ENCODE measurements around the gene SCAF11. TPM values are rescaled to one million over a fixed set of nuclear protein-coding genes. Genes with fewer than 3 reads are reported as not detected.
A peak's percentile ranks its signal among the peaks of the same experiment; 100 is the strongest.
"Not testable (repeated sequence)": the region's sequence is repeated elsewhere in the genome, so short reads cannot be mapped to it uniquely, and the experiment has no call there.

The SCAF11 gene
- polyA plus RNA-seq = 100 to 1,000 TPM in 1 of 3 donors, 10 to 100 TPM in 2; 59.5 to 111 (median 61.1) TPM

DNA sequence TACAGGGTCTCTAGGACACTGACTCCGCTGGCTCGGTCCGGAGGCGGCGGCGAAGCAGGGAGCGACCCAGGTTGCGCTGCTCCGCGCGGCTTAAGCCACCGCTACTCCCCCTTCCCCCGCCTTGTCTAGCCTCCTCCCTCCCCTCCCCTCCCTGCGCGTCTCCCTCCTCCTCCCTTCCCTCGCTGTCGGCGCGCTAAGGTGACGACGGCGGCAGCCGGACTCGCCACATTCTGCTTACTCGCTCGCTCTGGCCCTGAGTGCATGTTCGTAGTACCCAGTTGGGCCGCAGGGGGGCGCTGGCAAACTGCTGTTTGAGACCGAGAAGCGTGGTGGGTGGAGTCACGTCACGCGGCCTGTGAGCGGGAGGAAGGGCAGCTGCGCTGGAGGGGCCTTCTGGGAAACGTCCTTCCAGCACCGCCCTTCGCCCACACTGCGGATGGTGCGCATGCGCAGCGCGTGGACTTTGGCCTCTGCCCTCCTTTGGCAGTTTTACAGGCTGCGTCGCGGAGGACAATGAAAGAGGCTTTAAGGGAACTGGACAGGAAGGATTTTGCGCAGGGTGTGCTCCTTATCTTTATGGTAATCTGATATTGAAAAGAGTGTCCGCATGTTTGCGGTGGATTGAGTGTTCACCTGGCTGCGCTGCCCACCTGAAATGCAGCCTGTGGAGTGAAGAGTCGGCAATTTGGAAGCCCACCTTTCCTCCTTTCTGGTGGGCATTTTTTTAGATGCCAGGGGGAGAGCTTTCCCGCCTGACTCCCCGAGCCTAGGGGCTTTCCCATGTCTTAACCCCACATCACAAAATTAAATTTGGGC lies at the start of gene SCAF11:
Gene SCAF11 (minus strand): TSS at position 107 of the 816 bp plus-strand sequence. CDS start 26,407 bp downstream, outside the sequence.
- peaks cover 52 to 60% of the 10 kb centered on the region in 2 donors for H3K4me1 Mint-ChIP-seq
- peak within 1 kb of the TSS; percentile 94 to 100 (median 98) for H3K4me3 Mint-ChIP-seq
- DNase-seq = peak; percentile 100
- no peaks in the 10 kb centered on the region for H3K9me3 Mint-ChIP-seq
- H3K27me3 Mint-ChIP-seq (ENCODE audit: low read depth in 3 of 3) = peaks cover 19 to 27% (median 25%) of the 10 kb centered on the region in 3 donors
- H3K27ac Mint-ChIP-seq = peak within 1 kb of the TSS; percentile 98 to 100 (median 100)
- peaks cover 0 to 3% (median 0%) of the 10 kb centered on the region in 3 donors for H3K36me3 Mint-ChIP-seq

- H3K4me3 Mint-ChIP-seq, H3K4me1 Mint-ChIP-seq, H3K36me3 Mint-ChIP-seq, H3K27ac Mint-ChIP-seq, DNase-seq: not testable (repeated sequence)
- Mint-ChIP-seq H3K9me3 (peaks cover 0 to 11% (median 4%) of the 10 kb centered on the region in 6 donors), H3K27me3 (ENCODE audit: low read depth in 3 of 3) (peaks cover 5 to 18% (median 10%) of the 10 kb centered on the region in 3 donors)
Observed at GRCh38 chr12:46037066-46037465, 46.7 kb upstream of the SCAF11 start.

DNA sequence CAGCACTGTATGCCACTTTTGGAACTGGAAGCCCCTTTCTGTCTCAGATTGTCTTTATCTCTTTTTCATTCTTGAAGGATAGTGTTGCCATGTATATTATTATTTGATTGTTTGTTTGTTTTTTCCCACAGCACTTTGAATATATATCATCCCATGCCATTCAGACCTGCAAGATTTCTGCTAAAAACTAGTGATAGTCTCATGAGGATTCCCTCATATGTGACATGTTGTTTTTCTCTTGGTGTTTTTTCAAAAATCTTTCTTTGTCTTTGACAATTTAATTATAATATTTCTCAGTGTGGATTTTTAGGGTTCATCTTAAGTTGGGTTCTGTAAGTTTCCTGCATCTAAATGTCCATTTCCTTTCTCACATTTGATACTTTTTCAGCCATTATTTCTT lies 36.8 kb upstream of the SCAF11 start:
- Mint-ChIP-seq H3K27me3 (ENCODE audit: low read depth in 3 of 3) (peaks cover 2 to 23% (median 12%) of the 10 kb centered on the region in 3 donors), H3K9me3 (peaks cover 36 to 71% (median 49%) of the 10 kb centered on the region in 6 donors), H3K4me3 (no peak overlapping the region), H3K36me3 (peaks cover 7 to 27% (median 22%) of the 10 kb centered on the region in 3 donors), H3K27ac (no peak overlapping the region), H3K4me1 (no peaks in the 10 kb centered on the region)
- DNase-seq = no peak

GRCh38 chr12:46024099-46024498 lies 33.7 kb upstream of the SCAF11 start:
- H3K4me1 Mint-ChIP-seq = no peaks in the 10 kb centered on the region
- H3K27me3 Mint-ChIP-seq (ENCODE audit: low read depth in 3 of 3) = peaks cover 10 to 37% (median 12%) of the 10 kb centered on the region in 3 donors
- no peak overlapping the region for H3K4me3 Mint-ChIP-seq
- H3K36me3 Mint-ChIP-seq = peaks cover 7 to 33% (median 27%) of the 10 kb centered on the region in 3 donors
- H3K9me3 Mint-ChIP-seq = peaks cover 35 to 81% (median 59%) of the 10 kb centered on the region in 6 donors
- no peak for DNase-seq
- no peak overlapping the region for H3K27ac Mint-ChIP-seq

GRCh38 chr12:46020768-46021167 lies 30.4 kb upstream of the SCAF11 start:
- Mint-ChIP-seq H3K27ac (no peak overlapping the region), H3K4me1 (no peaks in the 10 kb centered on the region), H3K27me3 (ENCODE audit: low read depth in 3 of 3) (peaks cover 6 to 34% (median 10%) of the 10 kb centered on the region in 3 donors), H3K9me3 (peaks cover 21 to 48% (median 32%) of the 10 kb centered on the region in 6 donors), H3K4me3 (no peak overlapping the region), H3K36me3 (peaks cover 0 to 23% (median 11%) of the 10 kb centered on the region in 3 donors)
- no peak for DNase-seq

- DNase-seq, H3K4me1 Mint-ChIP-seq, H3K4me3 Mint-ChIP-seq: not testable (repeated sequence)
- Mint-ChIP-seq H3K27me3 (ENCODE audit: low read depth in 3 of 3) (peaks cover 6 to 24% (median 10%) of the 10 kb centered on the region in 3 donors), H3K9me3 (peaks cover 15 to 28% (median 19%) of the 10 kb centered on the region in 6 donors), H3K27ac (peak overlapping the region in 1 of 6 donors; percentile 31), H3K36me3 (peaks cover 0 to 17% (median 0%) of the 10 kb centered on the region in 3 donors)
Observed at GRCh38 chr12:46018712-46019111, 28.3 kb upstream of the SCAF11 start.

DNA sequence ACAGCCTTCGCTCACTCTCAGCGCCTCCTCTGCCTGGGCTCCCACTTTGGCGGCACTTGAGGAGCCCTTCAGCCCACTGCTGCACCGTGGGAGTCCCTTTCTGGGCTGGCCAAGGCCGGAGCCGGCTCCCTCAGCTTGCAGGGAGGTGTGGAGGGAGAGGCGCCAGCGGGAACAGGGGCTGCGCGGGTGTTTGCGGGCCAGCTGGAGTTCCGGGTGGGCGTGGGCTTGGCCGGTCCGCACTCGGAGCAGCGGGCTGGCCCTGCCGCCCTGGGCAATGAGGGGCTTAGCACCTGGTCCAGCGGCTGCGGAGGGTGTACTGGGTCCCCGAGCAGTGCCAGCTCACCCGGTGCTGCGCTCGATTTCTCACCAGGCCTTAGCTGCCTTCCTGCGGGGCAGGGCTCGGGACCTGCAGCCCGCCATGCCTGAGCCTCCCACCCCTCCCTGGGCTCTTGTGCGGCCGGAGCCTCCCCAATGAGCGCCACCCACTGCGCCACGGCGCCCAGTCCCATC lies 27.5 kb upstream of the SCAF11 start:
- not testable (repeated sequence) for H3K27ac Mint-ChIP-seq, H3K4me1 Mint-ChIP-seq, H3K4me3 Mint-ChIP-seq, DNase-seq
- H3K36me3 Mint-ChIP-seq = peaks cover 0 to 17% (median 0%) of the 10 kb centered on the region in 3 donors
- peaks cover 15 to 21% (median 19%) of the 10 kb centered on the region in 6 donors for H3K9me3 Mint-ChIP-seq
- H3K27me3 Mint-ChIP-seq (ENCODE audit: low read depth in 3 of 3) = peaks cover 4 to 25% (median 10%) of the 10 kb centered on the region in 3 donors

DNA sequence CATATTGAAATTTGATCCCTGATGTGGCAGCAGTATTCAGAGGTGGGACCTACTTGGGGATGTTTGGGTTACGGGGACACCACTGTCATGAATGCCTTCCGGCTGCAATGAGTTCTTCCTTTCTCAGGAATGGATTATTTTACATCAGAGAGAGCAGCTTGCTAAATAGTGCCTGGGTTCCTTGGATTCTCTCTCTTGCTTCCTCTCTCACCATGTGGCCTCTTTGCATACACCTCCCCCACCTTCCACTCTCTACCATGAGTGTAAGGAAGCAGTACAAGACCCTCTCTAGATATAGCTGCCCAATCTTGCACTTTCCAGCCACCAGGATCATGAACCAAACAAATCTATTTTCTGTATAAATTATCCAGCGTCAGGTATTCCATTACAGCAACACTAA lies 15.4 kb upstream of the SCAF11 start:
- H3K9me3 Mint-ChIP-seq = no peaks in the 10 kb centered on the region
- H3K27me3 Mint-ChIP-seq (ENCODE audit: low read depth in 3 of 3) = no peaks in the 10 kb centered on the region
- no peaks in the 10 kb centered on the region for H3K36me3 Mint-ChIP-seq
- DNase-seq = no peak
- H3K27ac Mint-ChIP-seq = no peak overlapping the region
- no peaks in the 10 kb centered on the region for H3K4me1 Mint-ChIP-seq
- no peak overlapping the region for H3K4me3 Mint-ChIP-seq

- Mint-ChIP-seq H3K27me3 (ENCODE audit: low read depth in 3 of 3) (no peaks in the 10 kb centered on the region), H3K4me1 (no peaks in the 10 kb centered on the region), H3K36me3 (no peaks in the 10 kb centered on the region), H3K9me3 (no peaks in the 10 kb centered on the region), H3K4me3 (no peak overlapping the region), H3K27ac (no peak overlapping the region)
- DNase-seq = no peak
Observed at GRCh38 chr12:46005151-46005797, 14.9 kb upstream of the SCAF11 start.

DNA sequence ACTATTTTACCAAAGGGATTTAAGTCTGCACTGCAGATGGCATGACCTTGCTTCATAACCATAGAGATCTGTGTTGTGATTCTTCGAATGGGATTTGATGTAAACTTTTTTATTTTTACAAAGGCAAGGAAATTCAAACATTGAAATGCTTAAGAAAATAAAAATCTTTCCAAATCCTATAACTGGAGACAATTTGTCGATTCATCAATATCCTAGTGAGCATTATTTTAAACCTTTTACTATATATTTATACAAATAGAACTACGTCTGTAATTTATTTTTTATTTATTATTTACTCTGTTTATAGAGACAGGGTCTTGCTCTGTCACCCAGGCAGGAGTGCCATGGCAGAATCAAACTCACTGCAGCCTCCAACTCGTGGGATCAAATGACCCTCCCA lies 14.3 kb upstream of the SCAF11 start:
- Mint-ChIP-seq H3K27ac (no peak overlapping the region), H3K36me3 (no peaks in the 10 kb centered on the region), H3K4me3 (no peak overlapping the region), H3K4me1 (no peaks in the 10 kb centered on the region), H3K9me3 (no peaks in the 10 kb centered on the region), H3K27me3 (ENCODE audit: low read depth in 3 of 3) (no peaks in the 10 kb centered on the region)
- DNase-seq = no peak

DNA sequence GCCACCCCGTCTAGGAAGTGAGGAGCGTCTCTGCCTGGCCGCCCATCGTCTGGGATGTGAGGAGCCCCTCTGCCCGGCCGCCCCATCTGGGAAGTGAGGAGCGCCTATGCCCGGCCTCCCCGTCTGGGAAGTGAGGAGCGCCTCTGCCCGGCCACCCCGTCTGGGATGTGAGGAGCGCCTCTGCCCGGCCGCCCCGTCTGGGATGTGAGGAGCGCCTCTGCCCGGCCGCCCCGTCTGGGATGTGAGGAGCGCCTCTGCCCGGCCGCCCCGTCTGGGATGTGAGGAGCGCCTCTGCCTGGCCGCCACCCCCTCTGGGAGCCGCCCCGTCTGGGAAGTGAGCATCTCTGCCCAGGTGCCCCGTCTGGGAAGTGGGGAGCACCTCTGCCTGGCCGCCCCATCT lies 9.7 kb upstream of the SCAF11 start:
- H3K4me1 Mint-ChIP-seq; DNase-seq; H3K4me3 Mint-ChIP-seq; H3K9me3 Mint-ChIP-seq; H3K27me3 Mint-ChIP-seq (ENCODE audit: low read depth in 3 of 3); H3K36me3 Mint-ChIP-seq; H3K27ac Mint-ChIP-seq: not testable (repeated sequence)

DNA sequence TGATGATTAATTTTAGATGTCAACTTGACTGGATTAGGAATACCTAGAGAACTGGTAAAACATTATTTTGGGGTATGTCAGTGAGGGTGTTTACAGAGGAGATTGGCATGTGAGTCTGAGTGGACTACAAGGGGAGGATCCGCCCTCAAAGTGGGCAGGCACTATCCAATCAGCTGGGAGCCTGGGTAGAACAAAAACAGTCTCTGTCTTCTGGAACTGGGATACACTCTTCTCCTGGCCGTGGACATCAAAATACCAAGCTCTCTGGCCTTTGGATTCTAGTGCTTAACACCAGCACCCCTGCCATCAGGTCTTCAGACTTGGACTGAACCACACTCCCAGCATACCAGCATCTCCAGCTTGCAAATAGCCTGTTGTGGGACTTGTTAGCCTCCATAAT lies 4.4 kb upstream of the SCAF11 start:
- no peak overlapping the region for H3K4me3 Mint-ChIP-seq
- H3K9me3 Mint-ChIP-seq = no peaks in the 10 kb centered on the region
- no peaks in the 10 kb centered on the region for H3K36me3 Mint-ChIP-seq
- peaks cover 19 to 22% (median 22%) of the 10 kb centered on the region in 3 donors for H3K27me3 Mint-ChIP-seq (ENCODE audit: low read depth in 3 of 3)
- no peak for DNase-seq
- H3K27ac Mint-ChIP-seq = no peak overlapping the region
- peaks cover 14 to 19% of the 10 kb centered on the region in 2 donors for H3K4me1 Mint-ChIP-seq

DNA sequence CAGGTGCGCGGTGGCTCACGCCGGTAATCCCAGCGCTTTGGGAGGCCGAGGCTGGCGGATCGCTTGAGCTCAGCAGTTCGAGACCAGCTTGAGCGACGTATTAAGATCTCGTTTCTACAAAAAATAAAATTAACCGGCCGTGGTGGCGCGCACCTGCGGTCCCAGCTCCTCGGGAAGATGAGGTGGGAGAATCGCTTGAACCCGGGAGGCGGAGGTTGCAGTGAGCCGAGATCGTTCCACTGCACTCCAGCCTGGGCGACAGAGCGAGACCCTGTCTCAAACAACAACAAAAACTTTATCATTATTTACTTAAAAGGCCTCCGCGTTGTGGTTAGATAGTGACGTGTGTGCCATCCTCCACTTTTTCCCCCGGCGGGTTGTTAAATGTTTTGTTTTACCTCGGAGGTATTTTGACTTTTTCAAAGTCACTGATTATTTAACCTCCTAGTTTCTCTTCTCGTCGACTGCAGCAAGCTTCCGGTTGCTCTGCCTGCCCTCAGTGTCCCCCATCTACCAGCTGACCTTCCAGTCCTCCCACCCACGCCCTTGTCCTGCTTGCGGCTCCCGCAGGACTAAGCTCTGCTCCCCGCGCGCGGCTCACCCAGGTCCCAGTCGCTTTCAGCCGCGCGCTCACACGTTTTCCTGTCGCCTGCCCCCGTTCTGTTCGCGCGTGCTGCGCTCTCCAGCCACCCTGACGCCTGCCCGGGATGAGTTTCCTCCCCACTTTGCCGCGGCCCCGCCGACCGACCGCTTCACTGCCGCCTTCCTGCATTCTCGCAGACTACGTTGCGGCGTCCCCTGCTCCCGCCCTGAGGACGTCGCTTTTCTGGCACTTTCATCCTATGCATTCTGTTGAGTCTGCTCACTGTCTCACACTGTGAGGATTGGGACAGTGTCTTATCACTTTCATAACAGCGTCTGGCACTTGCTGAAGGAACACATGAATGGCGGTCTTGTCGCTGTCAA lies 1.2 kb upstream of the SCAF11 start:
- H3K27me3 Mint-ChIP-seq (ENCODE audit: low read depth in 3 of 3) = peaks cover 19 to 27% (median 25%) of the 10 kb centered on the region in 3 donors
- H3K27ac Mint-ChIP-seq = peak overlapping the region; percentile 98 to 100 (median 100)
- H3K4me3 Mint-ChIP-seq = peak overlapping the region; percentile 94 to 100 (median 98)
- H3K4me1 Mint-ChIP-seq = peaks cover 43 to 51% of the 10 kb centered on the region in 2 donors
- peak; percentile 78 to 81 (median 81) for DNase-seq
- no peaks in the 10 kb centered on the region for H3K9me3 Mint-ChIP-seq
- no peaks in the 10 kb centered on the region for H3K36me3 Mint-ChIP-seq
